ENCODE measurements around the gene PLK3.
"Not testable (repeated sequence)": the region's sequence is repeated elsewhere in the genome, so short reads cannot be mapped to it uniquely, and the experiment has no call there.

PLK3 gene

GRCh38 chr1:44799770-44800584 lies at the start of gene PLK3:
Gene PLK3, plus strand, starts transcription at chr1:44800377. Its CDS starts 87 bp downstream, at chr1:44800464.
- DNase-seq, result peak; percentile 98

- DNase-seq, result no peak
These were observed 42.8 kb upstream of the PLK3 start for GRCh38 chr1:44757420-44757819.

GRCh38 chr1:44759077-44759476 lies 41.1 kb upstream of the PLK3 start:
- no peak for DNase-seq

GRCh38 chr1:44760876-44761275 lies 39.3 kb upstream of the PLK3 start:
- no peak for DNase-seq

- DNase-seq, result not testable (repeated sequence)
These were observed 33.8 kb upstream of the PLK3 start for GRCh38 chr1:44766421-44766820.

GRCh38 chr1:44775078-44775929 lies 24.9 kb upstream of the PLK3 start, which contains the start of gene RPS8:
Gene RPS8, plus strand, starts transcription at chr1:44775540. Its CDS starts 57 bp downstream, at chr1:44775597.
- DNase-seq, result peak; percentile 95

GRCh38 chr1:44775930-44776729 lies 24.0 kb upstream of the PLK3 start:
- no peak for DNase-seq

GRCh38 chr1:44776730-44777068 lies 23.5 kb upstream of the PLK3 start:
- DNase-seq, result no peak

- no peak for DNase-seq
These were observed 22.6 kb upstream of the PLK3 start for GRCh38 chr1:44777547-44777946.

- no peak for DNase-seq
These were observed 22.1 kb upstream of the PLK3 start for GRCh38 chr1:44777969-44778635.

GRCh38 chr1:44778705-44779576 lies 21.2 kb upstream of the PLK3 start:
- DNase-seq, result no peak

- DNase-seq, result no peak
These were observed 19.5 kb upstream of the PLK3 start for GRCh38 chr1:44780583-44781121.

GRCh38 chr1:44783697-44784093 lies 16.5 kb upstream of the PLK3 start:
- DNase-seq, result no peak

- no peak for DNase-seq
These were observed 15.8 kb upstream of the PLK3 start for GRCh38 chr1:44784094-44785028.

- DNase-seq, result no peak
These were observed 15.2 kb upstream of the PLK3 start for GRCh38 chr1:44785029-44785380.

GRCh38 chr1:44785501-44786137 lies 14.6 kb upstream of the PLK3 start:
- DNase-seq, result no peak

- no peak for DNase-seq
These were observed 13.9 kb upstream of the PLK3 start for GRCh38 chr1:44786138-44786840.

GRCh38 chr1:44786841-44787426 lies 13.2 kb upstream of the PLK3 start:
- DNase-seq, result no peak

GRCh38 chr1:44787506-44787905 lies 12.7 kb upstream of the PLK3 start:
- no peak for DNase-seq
